Tracheal epithelial cell (primary cell): ENCODE data around the gene USF3. TPM values are rescaled to one million over a fixed set of nuclear protein-coding genes. Genes with fewer than 3 reads are reported as not detected.

Source experiments
- total RNA-seq: library from RNA; depleted of rRNA; stranded (reverse); fragments of >200 nt; gene quantifications from 2 replicates; pipeline ENCODE4 v1.2.1, GENCODE V29; 2014

USF3 gene, protein sequence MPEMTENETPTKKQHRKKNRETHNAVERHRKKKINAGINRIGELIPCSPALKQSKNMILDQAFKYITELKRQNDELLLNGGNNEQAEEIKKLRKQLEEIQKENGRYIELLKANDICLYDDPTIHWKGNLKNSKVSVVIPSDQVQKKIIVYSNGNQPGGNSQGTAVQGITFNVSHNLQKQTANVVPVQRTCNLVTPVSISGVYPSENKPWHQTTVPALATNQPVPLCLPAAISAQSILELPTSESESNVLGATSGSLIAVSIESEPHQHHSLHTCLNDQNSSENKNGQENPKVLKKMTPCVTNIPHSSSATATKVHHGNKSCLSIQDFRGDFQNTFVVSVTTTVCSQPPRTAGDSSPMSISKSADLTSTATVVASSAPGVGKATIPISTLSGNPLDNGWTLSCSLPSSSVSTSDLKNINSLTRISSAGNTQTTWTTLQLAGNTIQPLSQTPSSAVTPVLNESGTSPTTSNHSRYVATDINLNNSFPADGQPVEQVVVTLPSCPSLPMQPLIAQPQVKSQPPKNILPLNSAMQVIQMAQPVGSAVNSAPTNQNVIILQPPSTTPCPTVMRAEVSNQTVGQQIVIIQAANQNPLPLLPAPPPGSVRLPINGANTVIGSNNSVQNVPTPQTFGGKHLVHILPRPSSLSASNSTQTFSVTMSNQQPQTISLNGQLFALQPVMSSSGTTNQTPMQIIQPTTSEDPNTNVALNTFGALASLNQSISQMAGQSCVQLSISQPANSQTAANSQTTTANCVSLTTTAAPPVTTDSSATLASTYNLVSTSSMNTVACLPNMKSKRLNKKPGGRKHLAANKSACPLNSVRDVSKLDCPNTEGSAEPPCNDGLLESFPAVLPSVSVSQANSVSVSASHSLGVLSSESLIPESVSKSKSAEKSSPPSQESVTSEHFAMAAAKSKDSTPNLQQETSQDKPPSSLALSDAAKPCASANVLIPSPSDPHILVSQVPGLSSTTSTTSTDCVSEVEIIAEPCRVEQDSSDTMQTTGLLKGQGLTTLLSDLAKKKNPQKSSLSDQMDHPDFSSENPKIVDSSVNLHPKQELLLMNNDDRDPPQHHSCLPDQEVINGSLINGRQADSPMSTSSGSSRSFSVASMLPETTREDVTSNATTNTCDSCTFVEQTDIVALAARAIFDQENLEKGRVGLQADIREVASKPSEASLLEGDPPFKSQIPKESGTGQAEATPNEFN (N-terminal part only)
- 3.6 and 4.9 TPM in 2 replicates for total RNA-seq

DNA sequence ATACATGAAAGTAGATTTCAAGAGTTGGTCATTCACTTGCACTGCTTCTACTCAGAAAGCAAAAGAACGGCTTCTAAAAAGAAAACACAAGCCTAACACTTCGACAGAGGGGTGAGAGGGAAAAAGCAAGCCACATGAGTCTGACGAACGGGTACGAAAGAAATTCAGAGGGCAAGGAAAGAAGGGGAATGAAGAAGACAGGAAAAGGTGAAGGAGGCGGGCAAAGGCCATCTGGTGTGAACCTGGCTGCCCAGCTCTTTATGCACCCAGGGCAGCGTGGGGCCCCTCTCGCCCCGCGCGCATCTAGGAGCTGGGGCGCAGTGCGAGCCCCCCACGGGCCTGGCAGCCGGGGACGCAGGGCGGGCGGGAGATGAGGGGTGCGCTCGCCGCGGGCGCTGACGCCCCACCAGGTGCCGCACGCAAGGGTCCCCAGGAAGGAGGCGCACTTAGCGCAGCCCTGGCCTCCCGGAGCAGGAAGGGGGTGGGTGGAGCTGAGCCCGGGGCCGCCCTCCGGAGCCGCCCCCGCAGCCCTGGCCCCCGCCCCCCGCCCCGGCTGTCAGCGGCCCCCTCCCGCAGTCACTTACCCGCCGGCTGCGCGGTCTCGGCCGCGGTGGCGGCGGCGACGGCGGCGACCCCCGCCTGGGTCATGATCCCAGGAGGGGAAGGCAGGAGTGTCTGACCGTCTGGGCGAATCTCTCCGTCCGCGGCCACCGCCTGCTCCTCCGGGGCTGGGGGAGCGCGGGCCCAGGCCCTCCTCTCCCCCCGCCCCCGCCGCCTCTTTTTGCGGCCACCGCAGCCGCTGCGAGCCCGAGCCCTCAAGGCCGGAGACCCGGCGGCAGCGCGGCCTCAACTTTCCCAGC lies at the start of gene USF3:
USF3 (minus strand) TSS at position 857 of the 860 bp plus-strand sequence. CDS start 21,764 bp downstream, outside the sequence.

DNA sequence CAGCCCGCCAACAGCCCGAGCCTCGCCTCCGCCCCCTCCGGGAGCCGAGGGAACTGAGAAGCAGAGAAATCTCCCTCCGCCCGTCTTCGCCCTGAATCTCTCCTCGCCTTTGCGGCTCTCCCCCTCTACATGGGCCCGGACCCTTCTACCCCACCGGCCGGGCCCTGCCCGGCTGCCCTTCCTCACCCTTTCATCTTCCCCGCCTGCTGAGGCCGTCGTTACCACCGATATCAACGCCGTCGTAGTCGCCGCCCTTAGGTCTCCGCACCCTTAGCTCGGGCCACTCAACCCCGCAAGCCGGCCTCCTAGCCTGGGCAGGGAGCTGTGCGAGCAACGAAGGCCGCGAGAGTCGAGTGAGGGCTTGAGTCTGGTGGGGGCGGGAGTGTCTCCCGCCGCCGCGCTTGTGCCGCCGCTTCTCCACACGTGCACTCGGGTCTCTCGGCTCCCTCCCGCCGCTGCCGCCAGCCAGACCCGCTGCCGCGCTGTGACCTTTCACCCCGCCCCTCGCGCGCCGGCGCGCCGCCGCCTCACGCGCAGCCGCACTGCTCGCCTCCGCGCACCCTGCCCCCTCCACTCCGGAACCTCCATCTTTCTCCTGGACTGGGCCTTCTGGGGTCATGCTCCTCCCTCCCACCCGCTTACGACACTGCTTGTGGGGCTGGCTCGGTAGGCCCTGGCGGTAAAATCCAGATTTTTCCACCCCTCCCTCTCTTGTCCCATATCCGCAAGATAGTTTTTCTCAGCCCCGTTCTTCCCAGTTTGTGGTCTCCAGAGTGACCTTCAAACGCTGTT lies 49.5 kb upstream of the USF3 start, which contains the start of gene NAA50:
NAA50 (minus strand) TSS at position 494 of the 792 bp plus-strand sequence; CDS start at position 194, 300 bp downstream.

Other genes starting within 250 kb of the USF3 start
- gene SPICE1, start 181.5 kb downstream of the USF3 start, total RNA-seq: 5.8 and 6.7 TPM in 2 replicates
- gene SIDT1, start 164.1 kb downstream of the USF3 start, total RNA-seq: under 0.01 and 0.24 TPM in 2 replicates
- gene NAA50, start 49.6 kb upstream of the USF3 start, total RNA-seq: 186 and 240 TPM in 2 replicates
- 64.3 and 70.1 TPM in 2 replicates for gene ATP6V1A, start 50.4 kb upstream of the USF3 start, total RNA-seq
- 1.2 and 1.3 TPM in 2 replicates for gene GRAMD1C, start 142.1 kb upstream of the USF3 start, total RNA-seq